MCF 10A (cell line): ENCODE results near the gene NAPG. TPM values are rescaled to one million over a fixed set of nuclear protein-coding genes. Genes with fewer than 3 reads are reported as not detected.
A peak's percentile ranks its signal among the peaks of the same experiment; 100 is the strongest.

Experiments used
- BruUV-seq: library from RNA; stranded (reverse); fragments of 400-500 nt; replicated peaks from 2 replicates; lab custom pipeline; 2021; lab: Mats Ljungman, UMichigan
- CTCF ChIA-PET: fragments of 300-600 bp; sonication (Branson Sonifier 250); formaldehyde crosslinking; extraction: SDS; loops from one replicate; lab custom pipeline; 2021; ENCODE audit warnings: antibody characterized with exemption, inconsistent platforms; lab: Yijun Ruan, JAX
- POLR2A ChIA-PET: fragments of 300-600, 350-650 bp; sonication (Branson Sonifier 250); formaldehyde crosslinking; extraction: SDS; loops from one replicate; lab custom pipeline; 2020; ENCODE audit warnings: antibody characterized with exemption, inconsistent platforms; lab: Yijun Ruan, JAX
- DNase-seq: peaks from one replicate; pipeline ENCODE4 v3.0.0-alpha.2; 2018; ENCODE audit not compliant: unreplicated experiment
- H3K27ac Mint-ChIP-seq: one replicate; pipeline ENCODE4 v1.8.0; 2022; ENCODE audit warnings: mild to moderate bottlenecking, low read depth, mixed read lengths; ENCODE audit not compliant: unreplicated experiment
- H3K27me3 Mint-ChIP-seq: one replicate; pipeline ENCODE4 v1.8.0; 2022; ENCODE audit warnings: mixed read lengths; ENCODE audit not compliant: insufficient read depth, unreplicated experiment
- H3K36me3 Mint-ChIP-seq: one replicate; pipeline ENCODE4 v1.8.0; 2022; ENCODE audit warnings: mild to moderate bottlenecking, moderate library complexity, mixed read lengths; ENCODE audit not compliant: insufficient read depth, unreplicated experiment
- H3K4me1 Mint-ChIP-seq: one replicate; pipeline ENCODE4 v1.8.0; 2022; ENCODE audit warnings: mixed read lengths; ENCODE audit not compliant: insufficient read depth, unreplicated experiment
- H3K4me3 Mint-ChIP-seq: one replicate; pipeline ENCODE4 v1.8.0; 2022; ENCODE audit warnings: mild to moderate bottlenecking, moderate library complexity, mixed read lengths; ENCODE audit not compliant: unreplicated experiment
- H3K9me3 Mint-ChIP-seq: one replicate; pipeline ENCODE4 v1.8.0; 2022; ENCODE audit warnings: mixed read lengths; ENCODE audit not compliant: unreplicated experiment
- intact Hi-C: fragments of 100-400 bp; cut with micrococcal nuclease; formaldehyde crosslinking; loops from 2 replicates; pipeline ENCODE4 v1.14.1; 2022
- total RNA-seq: library from RNA; stranded (reverse); gene quantifications from 2 replicates; pipeline ENCODE4 v1.2.3, GENCODE V29; 2022
- TF ChIP-seq, protein P1 (sequence below): fragments of 200-600 bp; IDR thresholded peaks from one replicate; pipeline ENCODE4 v1.8.0; 2022; ENCODE audit warnings: antibody characterized with exemption, mild to moderate bottlenecking; ENCODE audit not compliant: unreplicated experiment

NAPG gene
- total RNA-seq, 1 experiment from 2014 or later: 32.2 TPM

DNA sequence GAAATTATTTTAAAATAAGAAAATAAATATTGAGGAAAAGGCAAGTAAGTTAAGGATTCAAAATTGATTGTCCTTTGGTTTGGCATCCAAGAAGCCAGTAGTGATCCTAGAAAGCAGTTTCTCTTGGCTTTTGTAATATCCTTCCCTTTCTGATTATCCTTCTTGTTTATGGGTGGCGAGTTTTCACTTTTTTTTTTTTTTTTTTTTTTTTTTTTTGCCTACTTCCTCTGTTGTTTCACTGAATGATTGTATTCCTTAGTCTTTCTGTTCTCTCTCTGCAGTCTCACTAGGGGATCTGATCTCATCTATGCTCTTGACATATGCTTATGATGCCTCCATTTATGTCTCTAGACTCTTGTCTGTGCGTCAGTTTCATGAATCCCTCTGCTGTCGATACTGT lies 4.2 kb downstream of the NAPG start:
- BruUV-seq: no TSS peak
- Mint-ChIP-seq H3K27me3 (no peaks in the 10 kb centered on the region), H3K4me1 (peaks cover 29% of the 10 kb centered on the region), H3K9me3 (no peaks in the 10 kb centered on the region), H3K4me3 (peak overlapping the region; percentile 28), H3K36me3 (peaks cover 17% of the 10 kb centered on the region), H3K27ac (peak overlapping the region; percentile 80)
- TF ChIP-seq, protein P1, sequence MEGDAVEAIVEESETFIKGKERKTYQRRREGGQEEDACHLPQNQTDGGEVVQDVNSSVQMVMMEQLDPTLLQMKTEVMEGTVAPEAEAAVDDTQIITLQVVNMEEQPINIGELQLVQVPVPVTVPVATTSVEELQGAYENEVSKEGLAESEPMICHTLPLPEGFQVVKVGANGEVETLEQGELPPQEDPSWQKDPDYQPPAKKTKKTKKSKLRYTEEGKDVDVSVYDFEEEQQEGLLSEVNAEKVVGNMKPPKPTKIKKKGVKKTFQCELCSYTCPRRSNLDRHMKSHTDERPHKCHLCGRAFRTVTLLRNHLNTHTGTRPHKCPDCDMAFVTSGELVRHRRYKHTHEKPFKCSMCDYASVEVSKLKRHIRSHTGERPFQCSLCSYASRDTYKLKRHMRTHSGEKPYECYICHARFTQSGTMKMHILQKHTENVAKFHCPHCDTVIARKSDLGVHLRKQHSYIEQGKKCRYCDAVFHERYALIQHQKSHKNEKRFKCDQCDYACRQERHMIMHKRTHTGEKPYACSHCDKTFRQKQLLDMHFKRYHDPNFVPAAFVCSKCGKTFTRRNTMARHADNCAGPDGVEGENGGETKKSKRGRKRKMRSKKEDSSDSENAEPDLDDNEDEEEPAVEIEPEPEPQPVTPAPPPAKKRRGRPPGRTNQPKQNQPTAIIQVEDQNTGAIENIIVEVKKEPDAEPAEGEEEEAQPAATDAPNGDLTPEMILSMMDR: no peak
- DNase-seq: no peak
- ChIA-PET POLR2A (interaction anchor here (0.5 kb wide), 1 partner anchor 973 kb away, joined by 3 read pairs; no protein-coding TSS in a partner anchor), CTCF (interaction anchor here (0.8 kb wide), 1 partner anchor 624 kb away, joined by 3 read pairs; no protein-coding TSS in a partner anchor)
- intact Hi-C loops: no loop called here

DNA sequence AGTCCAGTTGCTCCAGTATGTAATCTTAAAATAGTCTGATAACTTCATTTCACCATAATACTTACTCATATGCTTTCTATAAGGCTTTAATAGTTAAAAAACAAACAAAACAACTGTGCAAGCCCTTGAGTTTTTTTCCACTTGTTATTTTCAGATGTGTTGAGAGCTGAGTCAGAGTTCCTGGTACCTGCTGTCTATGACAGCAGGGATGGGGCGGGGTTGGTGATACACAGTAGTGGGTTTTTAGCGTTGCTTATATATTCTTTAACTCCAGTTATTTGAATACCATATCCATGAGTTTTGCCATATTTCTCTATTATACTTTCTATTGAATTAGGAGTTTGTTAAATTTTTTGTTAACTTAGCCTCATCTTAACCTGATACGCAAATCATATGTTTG lies 5.0 kb downstream of the NAPG start:
- peaks cover 29% of the 10 kb centered on the region for H3K4me1 Mint-ChIP-seq
- peak overlapping the region; percentile 28 for H3K4me3 Mint-ChIP-seq
- no TSS peak for BruUV-seq
- POLR2A ChIA-PET: interaction anchor here (1.0 to 1.1 kb wide), 2 partner anchors 14 to 30 kb away, joined by 3 read pairs; no protein-coding TSS in a partner anchor
- TF ChIP-seq, protein P1: no peak
- no peaks in the 10 kb centered on the region for H3K9me3 Mint-ChIP-seq
- intact Hi-C loops: no loop called here
- H3K27me3 Mint-ChIP-seq: no peaks in the 10 kb centered on the region
- DNase-seq: peak; percentile 72
- CTCF ChIA-PET: interaction anchor here (0.6 to 0.8 kb wide), 2 partner anchors 185 to 623 kb away, joined by 3 read pairs; no protein-coding TSS in a partner anchor
- H3K36me3 Mint-ChIP-seq: peaks cover 17% of the 10 kb centered on the region
- H3K27ac Mint-ChIP-seq: peak overlapping the region; percentile 80

DNA sequence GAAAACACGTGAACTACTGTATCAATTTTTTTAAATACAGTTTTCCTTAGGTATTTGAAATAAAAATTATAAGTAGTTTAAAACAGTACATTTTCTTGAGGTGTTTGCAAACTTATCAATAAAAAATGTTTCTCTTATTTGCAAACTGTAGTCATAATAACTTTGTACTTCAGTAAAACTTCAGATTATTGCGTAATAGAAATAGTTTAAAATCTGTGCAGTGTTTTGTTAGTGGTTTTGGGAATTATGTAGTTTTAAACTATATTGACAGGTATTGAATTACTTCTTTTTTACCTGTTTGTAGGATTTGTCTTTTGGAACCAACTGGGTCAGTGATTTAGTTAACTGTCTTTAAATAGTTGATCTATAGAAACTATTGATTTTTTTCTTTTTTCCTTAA lies 7.3 kb downstream of the NAPG start:
- H3K27ac Mint-ChIP-seq: no peak overlapping the region
- H3K4me1 Mint-ChIP-seq: peaks cover 20% of the 10 kb centered on the region
- no peaks in the 10 kb centered on the region for H3K27me3 Mint-ChIP-seq
- BruUV-seq: no TSS peak
- ChIA-PET CTCF (no interaction called here), POLR2A (interaction anchor here (0.5 to 0.8 kb wide), 3 partner anchors 13 to 989 kb away, joined by 3 to 4 read pairs (median 4); no protein-coding TSS in a partner anchor)
- TF ChIP-seq, protein P1: no peak
- H3K9me3 Mint-ChIP-seq: no peaks in the 10 kb centered on the region
- H3K36me3 Mint-ChIP-seq: peaks cover 28% of the 10 kb centered on the region
- DNase-seq: no peak
- intact Hi-C loops: no loop called here
- H3K4me3 Mint-ChIP-seq: no peak overlapping the region

DNA sequence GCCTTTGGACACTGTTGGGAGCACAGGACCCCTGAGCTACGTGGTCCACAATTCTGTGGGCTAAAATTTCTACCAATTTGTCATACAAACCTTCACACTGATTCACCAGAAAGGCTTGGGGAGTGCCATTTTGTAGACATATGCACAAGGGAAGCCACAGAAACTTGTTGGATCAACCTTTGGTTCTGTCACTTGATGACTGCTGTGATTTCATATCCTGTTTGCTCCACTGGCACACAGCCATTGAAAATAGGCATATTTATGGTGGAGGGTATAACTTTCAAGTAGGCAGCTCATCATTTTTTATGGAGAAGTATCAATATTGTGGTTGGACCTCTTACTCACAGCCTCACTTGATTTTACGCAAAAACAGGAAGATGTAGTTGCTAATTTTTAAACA lies 10.5 kb downstream of the NAPG start:
- intact Hi-C loops: no loop called here
- no peak for DNase-seq
- no peaks in the 10 kb centered on the region for H3K4me1 Mint-ChIP-seq
- BruUV-seq: no TSS peak
- H3K4me3 Mint-ChIP-seq: no peak overlapping the region
- ChIA-PET POLR2A (no interaction called here), CTCF (interaction anchor here (1.1 to 2.6 kb wide), 3 partner anchors 8 to 27 kb away, joined by 3 to 14 read pairs (median 4); no protein-coding TSS in a partner anchor)
- no peaks in the 10 kb centered on the region for H3K27me3 Mint-ChIP-seq
- no peak overlapping the region for H3K27ac Mint-ChIP-seq
- peaks cover 58% of the 10 kb centered on the region for H3K36me3 Mint-ChIP-seq
- no peaks in the 10 kb centered on the region for H3K9me3 Mint-ChIP-seq
- TF ChIP-seq, protein P1: no peak
